Measurements from ENCODE around the gene TRIM17.

- TF ChIP-seq, protein P1, sequence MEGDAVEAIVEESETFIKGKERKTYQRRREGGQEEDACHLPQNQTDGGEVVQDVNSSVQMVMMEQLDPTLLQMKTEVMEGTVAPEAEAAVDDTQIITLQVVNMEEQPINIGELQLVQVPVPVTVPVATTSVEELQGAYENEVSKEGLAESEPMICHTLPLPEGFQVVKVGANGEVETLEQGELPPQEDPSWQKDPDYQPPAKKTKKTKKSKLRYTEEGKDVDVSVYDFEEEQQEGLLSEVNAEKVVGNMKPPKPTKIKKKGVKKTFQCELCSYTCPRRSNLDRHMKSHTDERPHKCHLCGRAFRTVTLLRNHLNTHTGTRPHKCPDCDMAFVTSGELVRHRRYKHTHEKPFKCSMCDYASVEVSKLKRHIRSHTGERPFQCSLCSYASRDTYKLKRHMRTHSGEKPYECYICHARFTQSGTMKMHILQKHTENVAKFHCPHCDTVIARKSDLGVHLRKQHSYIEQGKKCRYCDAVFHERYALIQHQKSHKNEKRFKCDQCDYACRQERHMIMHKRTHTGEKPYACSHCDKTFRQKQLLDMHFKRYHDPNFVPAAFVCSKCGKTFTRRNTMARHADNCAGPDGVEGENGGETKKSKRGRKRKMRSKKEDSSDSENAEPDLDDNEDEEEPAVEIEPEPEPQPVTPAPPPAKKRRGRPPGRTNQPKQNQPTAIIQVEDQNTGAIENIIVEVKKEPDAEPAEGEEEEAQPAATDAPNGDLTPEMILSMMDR (IDR thresholded peaks at IDR 0.05), result no peak
- no peak for TF ChIP-seq POLR2A (IDR thresholded peaks at IDR 0.05; ENCODE audit: low read depth)
- TF ChIP-seq POLR2AphosphoS5 (IDR thresholded peaks at IDR 0.05), result no peak
Observed at GRCh38 chr1:228373004-228373680, 43.5 kb downstream of the TRIM17 start.
